ENCODE data around the gene ST8SIA4.

DNA sequence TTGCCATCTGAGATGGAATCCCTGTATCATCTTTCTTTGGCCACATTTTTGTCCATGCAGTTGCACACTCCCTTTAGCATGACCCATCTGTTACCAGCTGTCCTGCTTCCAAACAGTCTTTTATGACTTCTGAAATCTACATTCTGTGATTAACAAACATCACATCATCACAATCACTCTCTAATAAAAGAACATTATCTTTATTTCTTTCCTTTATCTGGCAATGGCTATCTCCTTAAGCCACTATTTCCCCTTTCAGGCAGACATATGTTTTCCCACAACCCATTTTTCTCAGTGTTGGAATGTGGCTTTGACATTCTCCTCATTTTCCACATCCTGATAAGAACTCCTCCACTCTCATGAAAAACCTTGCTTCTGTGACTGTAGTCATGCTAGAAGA is 141.0 kb downstream of the ST8SIA4 start:
- TF ChIP-seq SUZ12 (IDR thresholded peaks at IDR 0.05; ENCODE audit: extremely low read depth, insufficient read depth, insufficient read length) (no peak), ZNF274 (IDR thresholded peaks at IDR 0.05; ENCODE audit: low read depth, low read length) (no peak), YY1 (IDR thresholded peaks at IDR 0.05; ENCODE audit: insufficient read depth, insufficient read length) (no peak)

Data from NT2/D1 (cell line).